ENCODE results near the gene SPRYD3.

The SPRYD3 gene

GRCh38 chr12:53063708-53064612, 15.2 kb downstream of the SPRYD3 start:
- no peak for DNase-seq (ENCODE audit: low spot score)

- no peak for DNase-seq (ENCODE audit: low spot score)
Measured at GRCh38 chr12:53062977-53063707, 16.0 kb downstream of the SPRYD3 start.

GRCh38 chr12:53062011-53062961, 16.9 kb downstream of the SPRYD3 start:
- no peak for DNase-seq (ENCODE audit: low spot score)

- no peak for DNase-seq (ENCODE audit: low spot score)
Measured at GRCh38 chr12:53061404-53062010, 17.7 kb downstream of the SPRYD3 start.

- no peak for DNase-seq (ENCODE audit: low spot score)
Measured at GRCh38 chr12:53060721-53061276, 18.4 kb downstream of the SPRYD3 start.

GRCh38 chr12:53060064-53060720, 19.0 kb downstream of the SPRYD3 start:
- no peak for DNase-seq (ENCODE audit: low spot score)

GRCh38 chr12:53059434-53060063, 19.6 kb downstream of the SPRYD3 start:
- DNase-seq (ENCODE audit: low spot score) = no peak

- DNase-seq (ENCODE audit: low spot score) = no peak
Measured at GRCh38 chr12:53058674-53059433, 20.3 kb downstream of the SPRYD3 start.

- no peak for DNase-seq (ENCODE audit: low spot score)
Measured at GRCh38 chr12:53057816-53058500, 21.2 kb downstream of the SPRYD3 start.

- no peak for DNase-seq (ENCODE audit: low spot score)
Measured at GRCh38 chr12:53056901-53057300, 22.3 kb downstream of the SPRYD3 start.

- DNase-seq (ENCODE audit: low spot score) = no peak
Measured at GRCh38 chr12:53056296-53056695, 22.9 kb downstream of the SPRYD3 start.

GRCh38 chr12:53055471-53056266, 23.5 kb downstream of the SPRYD3 start:
- no peak for DNase-seq (ENCODE audit: low spot score)

GRCh38 chr12:53054112-53054878, 24.9 kb downstream of the SPRYD3 start:
- peak; percentile 98 for DNase-seq (ENCODE audit: low spot score)

GRCh38 chr12:53053218-53054111, 25.7 kb downstream of the SPRYD3 start:
- peak; percentile 81 for DNase-seq (ENCODE audit: low spot score)

- peak; percentile 96 for DNase-seq (ENCODE audit: low spot score)
Measured at GRCh38 chr12:53052419-53053217, 26.6 kb downstream of the SPRYD3 start.

Measured in pons (tissue), 1 donor.